Loucy (cell line): ENCODE data around the gene KCNH8.
A peak's percentile ranks its signal among the peaks of the same experiment; 100 is the strongest.

Experiments
- H2AFZ ChIP-seq: fragments of 200-600 bp; sonication (generic); 2 replicates; pipeline ENCODE4 v1.6.0; 2016; ENCODE audit warnings: antibody characterized with exemption, mild to moderate bottlenecking, low read length, moderate library complexity
- H3F3A ChIP-seq: fragments of 200-600 bp; 2 replicates; pipeline ENCODE4 v1.6.0; 2016; ENCODE audit warnings: antibody characterized with exemption, low read depth, mild to moderate bottlenecking
- H3K27me3 ChIP-seq: fragments of 200-600 bp; sonication (generic); 2 replicates; pipeline ENCODE4 v1.6.1; 2014; ENCODE audit warnings: low read length, mild to moderate bottlenecking; ENCODE audit not compliant: insufficient read depth, poor library complexity, severe bottlenecking
- H3K36me3 ChIP-seq: fragments of 200-600 bp; sonication (generic); 2 replicates; pipeline ENCODE4 v1.6.1; 2016; ENCODE audit warnings: low read length; ENCODE audit not compliant: insufficient read depth
- H3K4me1 ChIP-seq: fragments of 200-600 bp; sonication (generic); 2 replicates; pipeline ENCODE4 v1.5.1; 2014; ENCODE audit warnings: low read length, mild to moderate bottlenecking; ENCODE audit not compliant: insufficient read depth, poor library complexity, severe bottlenecking
- H3K4me2 ChIP-seq: fragments of 200-600 bp; sonication (generic); 2 replicates; pipeline ENCODE4 v1.6.0; 2014; ENCODE audit warnings: antibody characterized with exemption, low read length, low read depth, mild to moderate bottlenecking; ENCODE audit not compliant: poor library complexity, severe bottlenecking
- H3K4me3 ChIP-seq: fragments of 200-600 bp; sonication (generic); 2 replicates; pipeline ENCODE4 v1.5.1; 2014; ENCODE audit warnings: low read length, mild to moderate bottlenecking, mixed read lengths; ENCODE audit not compliant: poor library complexity, severe bottlenecking
- H3K79me2 ChIP-seq: fragments of 200-600 bp; sonication (generic); 2 replicates; pipeline ENCODE4 v1.6.1; 2014; ENCODE audit warnings: low read length; ENCODE audit not compliant: insufficient read depth
- H3K9ac ChIP-seq: fragments of 200-600 bp; sonication (generic); 2 replicates; pipeline ENCODE4 v1.6.0; 2014; ENCODE audit warnings: mild to moderate bottlenecking, low read depth, low read length, moderate library complexity; ENCODE audit not compliant: poor library complexity, severe bottlenecking
- H3K9me2 ChIP-seq: fragments of 200-600 bp; sonication (generic); replicated peaks from 2 replicates; pipeline ENCODE4 v1.6.1; 2016; ENCODE audit warnings: low read depth, low read length, mixed read lengths
- H3K9me3 ChIP-seq: fragments of 200-600 bp; sonication (generic); 2 replicates; pipeline ENCODE4 v1.6.1; 2014; ENCODE audit warnings: mild to moderate bottlenecking, antibody characterized with exemption, low read length, low read depth; ENCODE audit not compliant: insufficient read depth
- H4K20me1 ChIP-seq: fragments of 200-600 bp; sonication (generic); 2 replicates; pipeline ENCODE4 v1.6.0; 2014; ENCODE audit warnings: antibody characterized with exemption, low read length, mild to moderate bottlenecking; ENCODE audit not compliant: insufficient read depth, poor library complexity, severe bottlenecking
- EZH2phosphoT487 ChIP-seq: fragments of 200-600 bp; IDR thresholded peaks from 2 replicates; pipeline ENCODE4 v1.6.1; 2018; ENCODE audit warnings: antibody characterized with exemption, mild to moderate bottlenecking, moderate library complexity, borderline replicate concordance
- TF ChIP-seq, protein P1 (sequence below): fragments of 200-600 bp; sonication (generic); conservative IDR thresholded peaks from 2 replicates; pipeline ENCODE4 v1.5.1; 2014; ENCODE audit warnings: mild to moderate bottlenecking, antibody characterized with exemption, low read length

KCNH8 gene

DNA sequence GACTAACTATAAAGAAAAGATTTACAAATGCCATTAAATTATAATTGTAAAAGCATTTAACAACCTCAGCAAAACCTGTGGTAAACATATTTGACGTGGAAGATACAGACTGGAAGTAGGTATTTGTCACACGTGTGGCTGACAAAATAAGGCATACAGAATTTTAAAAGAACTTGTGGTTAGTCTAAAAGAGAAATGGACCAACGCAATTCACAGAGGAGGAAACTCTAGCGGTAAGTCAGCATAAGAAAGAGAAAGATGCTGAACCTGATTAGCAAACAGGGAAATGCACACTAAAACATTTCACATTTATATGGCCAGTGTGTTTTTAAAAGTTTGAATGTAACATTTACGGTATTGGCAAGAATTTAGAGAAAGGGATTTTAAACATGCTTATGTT lies 35.3 kb downstream of the KCNH8 start:
- Histone ChIP-seq H3K27me3 (no peaks in the 10 kb centered on the region), H3K4me1 (peaks cover 32% of the 10 kb centered on the region)

DNA sequence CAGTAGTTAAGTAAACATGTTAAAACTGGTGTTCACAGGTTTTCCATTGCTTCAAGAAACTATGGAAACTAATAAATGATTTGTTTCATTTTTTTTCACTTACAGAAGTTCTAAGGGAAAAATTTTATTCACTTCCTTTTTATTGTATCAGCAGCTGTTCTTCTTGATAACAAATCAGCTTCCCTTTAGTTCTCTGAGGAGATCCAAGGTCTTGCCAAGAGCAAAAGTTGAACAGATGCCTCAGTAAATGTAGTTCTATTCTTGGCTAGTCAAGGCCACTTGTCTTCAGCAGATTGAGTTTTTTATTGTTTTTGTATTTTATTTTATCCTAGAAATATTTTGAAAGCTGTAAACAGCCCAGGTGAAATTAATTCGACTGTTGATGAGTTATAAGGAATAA lies 41.8 kb downstream of the KCNH8 start:
- H3F3A ChIP-seq, result no peaks in the 10 kb centered on the region
- H3K27me3 ChIP-seq, result no peaks in the 10 kb centered on the region
- H3K4me1 ChIP-seq, result peaks cover 45% of the 10 kb centered on the region
- H3K4me3 ChIP-seq, result peak overlapping the region; percentile 61
- no peaks in the 10 kb centered on the region for H3K79me2 ChIP-seq
- no peaks in the 10 kb centered on the region for H3K9me2 ChIP-seq
- no peaks in the 10 kb centered on the region for H3K9me3 ChIP-seq
- peak overlapping the region; percentile 58 for H3K9ac ChIP-seq
- no peaks in the 10 kb centered on the region for H4K20me1 ChIP-seq
- peak overlapping the region; percentile 80 for H3K4me2 ChIP-seq
- TF ChIP-seq EZH2phosphoT487, result no peak
- TF ChIP-seq, protein P1, sequence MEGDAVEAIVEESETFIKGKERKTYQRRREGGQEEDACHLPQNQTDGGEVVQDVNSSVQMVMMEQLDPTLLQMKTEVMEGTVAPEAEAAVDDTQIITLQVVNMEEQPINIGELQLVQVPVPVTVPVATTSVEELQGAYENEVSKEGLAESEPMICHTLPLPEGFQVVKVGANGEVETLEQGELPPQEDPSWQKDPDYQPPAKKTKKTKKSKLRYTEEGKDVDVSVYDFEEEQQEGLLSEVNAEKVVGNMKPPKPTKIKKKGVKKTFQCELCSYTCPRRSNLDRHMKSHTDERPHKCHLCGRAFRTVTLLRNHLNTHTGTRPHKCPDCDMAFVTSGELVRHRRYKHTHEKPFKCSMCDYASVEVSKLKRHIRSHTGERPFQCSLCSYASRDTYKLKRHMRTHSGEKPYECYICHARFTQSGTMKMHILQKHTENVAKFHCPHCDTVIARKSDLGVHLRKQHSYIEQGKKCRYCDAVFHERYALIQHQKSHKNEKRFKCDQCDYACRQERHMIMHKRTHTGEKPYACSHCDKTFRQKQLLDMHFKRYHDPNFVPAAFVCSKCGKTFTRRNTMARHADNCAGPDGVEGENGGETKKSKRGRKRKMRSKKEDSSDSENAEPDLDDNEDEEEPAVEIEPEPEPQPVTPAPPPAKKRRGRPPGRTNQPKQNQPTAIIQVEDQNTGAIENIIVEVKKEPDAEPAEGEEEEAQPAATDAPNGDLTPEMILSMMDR, result no peak
- no peaks in the 10 kb centered on the region for H3K36me3 ChIP-seq
- peak overlapping the region; percentile 66; the same call in 1 of the 2 replicates for H2AFZ ChIP-seq

More for the DNA sequence above, 35.3 kb downstream of the KCNH8 start:
- Histone ChIP-seq H3K79me2 (no peaks in the 10 kb centered on the region), H3K9me3 (no peaks in the 10 kb centered on the region), H4K20me1 (no peaks in the 10 kb centered on the region), H3K4me3 (peak overlapping the region; percentile 57), H2AFZ (no peak overlapping the region), H3K9ac (peak overlapping the region; percentile 17), H3K9me2 (no peaks in the 10 kb centered on the region), H3F3A (peaks cover 9% of the 10 kb centered on the region; the same call in 1 of the 2 replicates), H3K4me2 (peak overlapping the region; percentile 73), H3K36me3 (no peaks in the 10 kb centered on the region)
- TF ChIP-seq, protein P1, result no peak
- TF ChIP-seq EZH2phosphoT487, result no peak

DNA sequence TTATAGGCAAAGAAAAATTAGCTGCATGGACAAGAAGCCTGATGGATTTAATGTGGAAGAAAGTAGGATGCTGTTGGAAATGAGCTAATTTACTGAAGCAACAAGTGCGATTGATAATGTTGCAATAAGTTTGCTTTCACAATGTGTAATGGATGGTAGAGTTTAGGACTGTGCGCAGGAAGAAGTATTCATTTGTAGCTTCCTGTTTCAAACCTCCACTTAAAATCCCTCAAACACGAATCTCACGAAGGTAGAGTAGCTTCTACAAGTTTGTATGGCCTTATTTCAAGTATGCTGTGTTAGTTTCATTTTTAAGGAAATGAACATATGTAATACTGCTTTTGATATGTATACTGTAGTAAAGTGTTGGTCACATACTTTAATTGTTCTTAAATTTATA lies 42.3 kb downstream of the KCNH8 start:
- Histone ChIP-seq H2AFZ (peak overlapping the region; percentile 66), H3K9me3 (no peaks in the 10 kb centered on the region), H3K27me3 (no peaks in the 10 kb centered on the region), H3K4me3 (peak overlapping the region; percentile 61), H3K4me1 (peaks cover 45% of the 10 kb centered on the region), H4K20me1 (no peaks in the 10 kb centered on the region), H3K9me2 (no peaks in the 10 kb centered on the region), H3K9ac (peak overlapping the region; percentile 58), H3K36me3 (no peaks in the 10 kb centered on the region), H3K79me2 (no peaks in the 10 kb centered on the region), H3K4me2 (peak overlapping the region; percentile 80), H3F3A (peaks cover under 1% of the 10 kb centered on the region; the same call in 1 of the 2 replicates)
- TF ChIP-seq EZH2phosphoT487, result no peak
- TF ChIP-seq, protein P1, result no peak
